ENCODE results near the gene NUAK1.

- TF ChIP-seq CTCF (IDR thresholded peaks at IDR 0.05; ENCODE audit: low read depth, low read length, poor library complexity, severe bottlenecking) (no peak), EZH2phosphoT487 (IDR thresholded peaks at IDR 0.05; ENCODE audit: borderline replicate concordance, low read length) (no peak)
These were observed 74.7 kb downstream of the NUAK1 start for GRCh38 chr12:106063826-106064720.

Data from DOHH2 (cell line).